Measurements from ENCODE around the gene SPATA16.

DNA sequence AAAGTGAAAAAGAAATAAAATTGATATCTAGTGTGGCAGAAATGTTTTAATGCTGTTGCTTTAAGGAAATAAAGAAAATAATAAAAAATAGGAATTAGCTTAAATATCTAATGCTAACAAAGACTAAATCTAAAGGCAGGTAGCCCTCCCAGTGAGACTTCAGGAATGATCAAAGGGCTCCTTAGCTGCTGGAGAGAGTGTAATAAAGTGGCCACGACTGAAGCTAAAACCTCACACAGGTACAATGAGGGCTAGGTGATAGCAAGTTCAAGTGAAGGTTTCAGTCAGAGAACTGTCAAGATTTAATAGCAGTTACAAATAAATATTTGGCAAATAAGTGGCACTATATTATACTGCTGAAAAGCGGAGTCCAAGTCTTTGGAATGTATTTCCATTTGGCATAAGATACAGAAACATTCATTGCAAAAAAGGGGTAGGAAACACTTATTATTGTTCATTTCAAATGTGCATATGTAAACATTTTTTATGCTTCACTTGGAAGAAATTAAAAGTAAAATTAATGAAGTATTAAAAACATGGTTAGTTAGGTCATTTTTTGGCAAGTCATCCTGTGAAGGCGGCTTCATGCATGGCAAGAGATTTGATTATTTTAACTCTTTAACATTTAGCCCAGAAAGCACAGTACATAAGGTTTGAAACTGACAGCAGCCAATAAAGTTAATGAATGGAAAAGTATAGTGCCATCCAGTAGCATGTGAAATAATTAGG, 222.3 kb downstream of the SPATA16 start:
- TF ChIP-seq SUZ12 (IDR thresholded peaks at IDR 0.05; ENCODE audit: extremely low read depth, insufficient read depth, insufficient read length) (no peak), ZNF274 (IDR thresholded peaks at IDR 0.05; ENCODE audit: low read depth, low read length) (no peak)

Data from NT2/D1 (cell line).